Astrocyte of the spinal cord (primary cell): ENCODE data around the gene MTCL1.

ENCODE experiments used
- DNase-seq: peaks from one replicate; pipeline ENCODE4 v3.0.0; 2011; ENCODE audit warnings: low read depth, low spot score
- H3K4me3 ChIP-seq: 2 replicates; pipeline ENCODE4 v1.5.1; 2011; ENCODE audit warnings: low read depth, mild to moderate bottlenecking, low read length, moderate library complexity
- in situ Hi-C: cut with HindIII; loops from 2 replicates; pipeline ENCODE4 v1.10.0; 2017; ENCODE audit warnings: low sequenced_read_pairs
- TF ChIP-seq, protein P1 (sequence below): IDR thresholded peaks from 2 replicates; pipeline ENCODE4 v1.5.1; 2012; ENCODE audit warnings: low read depth, mild to moderate bottlenecking, low read length, inconsistent platforms

The MTCL1 gene

DNA sequence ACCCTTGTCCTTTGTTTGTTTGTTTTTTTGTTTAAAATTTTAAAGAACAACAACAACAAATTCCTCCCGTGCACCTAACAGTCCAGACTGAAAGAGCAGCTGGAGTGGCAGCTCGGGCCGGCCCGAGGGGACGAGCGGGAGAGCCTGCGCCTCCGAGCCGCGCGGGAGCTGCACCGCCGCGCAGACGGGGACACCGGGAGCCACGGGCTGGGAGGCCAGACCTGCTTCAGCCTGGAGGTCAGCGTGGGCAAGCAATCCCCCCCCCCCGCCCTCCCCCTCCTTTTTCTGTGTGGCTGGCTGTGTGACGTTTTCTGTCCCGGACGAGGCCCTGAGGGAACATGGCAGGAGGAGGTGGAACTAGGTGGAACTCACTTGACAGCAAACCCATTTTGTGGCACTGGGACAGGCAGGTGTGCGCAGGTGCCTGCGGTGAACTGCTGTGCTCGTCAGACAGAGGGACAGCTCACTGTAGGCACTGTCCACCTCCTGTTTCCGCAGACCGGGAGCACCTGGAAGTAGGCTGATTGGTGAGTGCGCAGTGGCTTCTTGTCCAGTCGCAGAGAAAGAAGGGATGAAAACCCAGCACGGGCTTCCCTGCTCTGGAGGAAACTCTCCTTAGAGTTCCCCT, 80.6 kb downstream of the MTCL1 start:
- H3K4me3 ChIP-seq, result no peak overlapping the region
- in situ Hi-C loops, result no loop called here
- TF ChIP-seq, protein P1, sequence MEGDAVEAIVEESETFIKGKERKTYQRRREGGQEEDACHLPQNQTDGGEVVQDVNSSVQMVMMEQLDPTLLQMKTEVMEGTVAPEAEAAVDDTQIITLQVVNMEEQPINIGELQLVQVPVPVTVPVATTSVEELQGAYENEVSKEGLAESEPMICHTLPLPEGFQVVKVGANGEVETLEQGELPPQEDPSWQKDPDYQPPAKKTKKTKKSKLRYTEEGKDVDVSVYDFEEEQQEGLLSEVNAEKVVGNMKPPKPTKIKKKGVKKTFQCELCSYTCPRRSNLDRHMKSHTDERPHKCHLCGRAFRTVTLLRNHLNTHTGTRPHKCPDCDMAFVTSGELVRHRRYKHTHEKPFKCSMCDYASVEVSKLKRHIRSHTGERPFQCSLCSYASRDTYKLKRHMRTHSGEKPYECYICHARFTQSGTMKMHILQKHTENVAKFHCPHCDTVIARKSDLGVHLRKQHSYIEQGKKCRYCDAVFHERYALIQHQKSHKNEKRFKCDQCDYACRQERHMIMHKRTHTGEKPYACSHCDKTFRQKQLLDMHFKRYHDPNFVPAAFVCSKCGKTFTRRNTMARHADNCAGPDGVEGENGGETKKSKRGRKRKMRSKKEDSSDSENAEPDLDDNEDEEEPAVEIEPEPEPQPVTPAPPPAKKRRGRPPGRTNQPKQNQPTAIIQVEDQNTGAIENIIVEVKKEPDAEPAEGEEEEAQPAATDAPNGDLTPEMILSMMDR, result no peak
- DNase-seq, result no peak

DNA sequence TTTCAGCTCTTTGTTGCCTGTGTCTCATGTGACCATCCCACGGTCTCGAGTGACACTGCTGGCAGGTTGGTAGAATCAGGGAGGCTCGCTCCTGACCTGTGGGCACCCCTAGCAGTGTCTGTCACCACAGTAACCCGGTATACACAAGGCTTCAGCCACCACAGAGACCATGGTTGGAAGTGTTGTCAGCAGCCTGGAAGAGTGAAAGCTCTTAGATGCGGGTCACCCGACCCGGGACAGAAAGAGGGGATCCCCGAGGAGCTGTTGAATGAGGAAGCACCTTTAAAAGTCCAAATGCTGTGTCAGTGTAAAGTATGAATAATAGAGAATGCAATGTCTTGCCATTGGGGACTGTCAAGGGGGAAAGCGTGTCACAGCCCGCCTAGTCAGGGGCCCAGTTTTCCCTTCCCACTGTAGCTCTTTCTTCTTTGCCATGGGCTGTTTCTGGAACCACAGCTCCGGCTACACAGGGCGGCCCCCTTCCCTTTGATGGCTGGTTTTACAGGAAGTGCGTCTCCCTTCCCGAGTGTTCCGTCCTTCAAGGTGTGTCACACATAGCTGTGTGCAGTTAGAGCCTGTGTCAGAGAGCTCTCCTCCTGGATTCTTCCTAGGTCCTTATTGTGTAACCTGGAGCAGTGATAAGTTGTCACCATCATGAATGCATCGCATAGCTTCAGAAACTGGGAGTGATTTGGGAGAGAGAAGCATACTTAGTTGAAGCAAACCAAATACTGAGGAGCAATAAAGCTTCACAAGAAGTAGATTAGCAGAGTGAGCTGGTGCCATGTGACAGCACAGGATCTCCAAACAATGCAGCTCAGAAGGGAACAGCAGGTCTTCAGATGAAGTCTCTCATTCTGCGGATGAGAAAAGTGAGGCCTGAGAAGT, 81.4 kb downstream of the MTCL1 start:
- in situ Hi-C loops, result no loop called here
- DNase-seq, result no peak
- TF ChIP-seq, protein P1, result no peak
- no peak overlapping the region for H3K4me3 ChIP-seq

DNA sequence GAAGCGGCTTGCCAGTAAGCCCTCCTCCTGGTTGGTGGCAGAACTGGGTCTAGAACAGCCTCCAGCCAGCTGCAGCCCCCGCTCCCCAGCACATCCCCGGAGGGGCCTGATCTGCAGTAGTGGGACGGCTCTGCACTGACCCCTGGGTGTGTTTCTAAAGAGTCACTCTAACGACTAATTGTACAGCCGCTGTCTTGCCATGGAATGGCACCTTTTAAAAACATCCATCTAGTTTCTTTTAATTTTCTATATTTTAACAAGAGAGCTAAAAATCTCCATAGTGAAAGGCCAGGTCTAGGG, 82.0 kb downstream of the MTCL1 start:
- DNase-seq, result no peak
- in situ Hi-C loops, result no loop called here
- TF ChIP-seq, protein P1, result no peak
- no peak overlapping the region for H3K4me3 ChIP-seq

DNA sequence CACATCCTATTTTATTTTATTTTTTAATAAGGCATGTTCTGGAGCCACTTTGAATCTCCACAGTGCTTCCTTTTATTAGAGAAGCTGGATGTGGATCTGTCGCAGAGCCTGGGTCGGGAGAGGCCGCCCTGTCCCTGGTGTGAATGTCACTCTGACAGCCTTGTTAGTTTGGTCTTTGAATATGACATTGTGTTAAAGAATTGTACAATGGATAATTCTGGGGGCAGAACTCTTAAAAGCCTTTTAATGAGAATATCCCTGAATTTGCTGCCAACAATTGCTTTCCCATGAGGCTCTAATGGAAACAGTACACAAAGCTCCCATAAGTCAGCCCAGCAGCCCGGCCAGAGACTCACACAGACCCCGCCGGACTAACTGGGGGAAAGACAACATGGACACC, 82.4 kb downstream of the MTCL1 start:
- TF ChIP-seq, protein P1, result no peak
- in situ Hi-C loops, result no loop called here

DNA sequence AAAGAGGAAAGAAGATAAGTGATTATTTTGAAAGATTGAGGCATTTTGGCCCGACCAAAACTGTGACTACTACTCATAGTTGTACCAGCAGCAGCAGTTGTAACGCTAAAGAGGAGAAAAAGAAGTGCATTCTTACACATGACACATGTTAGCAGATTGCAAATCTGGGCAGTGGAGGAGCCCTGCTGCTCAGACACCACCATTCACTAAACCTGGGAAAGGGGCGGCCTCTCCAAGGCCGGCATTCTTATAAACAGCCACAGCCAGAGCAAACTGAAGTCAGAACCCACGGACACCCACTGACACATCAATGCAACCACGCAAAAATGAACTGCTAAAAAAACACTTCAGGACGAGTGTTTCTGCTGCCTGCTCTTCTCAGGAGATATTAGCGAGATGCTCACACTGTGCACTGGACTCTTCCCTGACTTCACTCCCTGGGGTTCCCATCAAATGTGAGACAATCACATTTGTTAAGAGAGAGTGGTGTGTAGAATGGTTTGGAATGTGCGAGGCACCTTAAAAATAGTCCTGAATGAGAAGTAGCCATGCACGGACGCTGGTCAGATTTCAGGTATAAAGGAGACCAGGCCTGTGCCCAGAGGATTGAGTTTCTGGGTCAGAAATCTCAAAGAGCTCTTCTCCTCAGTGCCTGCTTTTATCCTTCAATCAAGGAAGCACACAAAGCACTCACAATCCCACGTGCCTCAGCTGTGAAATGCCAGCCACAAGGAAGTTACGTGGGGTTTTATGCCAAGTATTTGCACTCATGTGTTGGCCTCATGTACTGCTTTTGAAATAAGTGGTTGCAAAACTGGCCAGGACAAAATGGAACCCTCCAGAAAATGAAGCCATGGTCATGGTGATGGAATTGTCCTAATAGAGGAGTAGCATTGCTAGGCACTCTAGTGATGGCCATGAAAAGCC, 83.4 kb downstream of the MTCL1 start:
- H3K4me3 ChIP-seq, result no peak overlapping the region
- in situ Hi-C loops, result no loop called here
- TF ChIP-seq, protein P1, result no peak
- DNase-seq, result peak; percentile 61

More for the DNA sequence above, 82.4 kb downstream of the MTCL1 start:
- no peak for DNase-seq
- H3K4me3 ChIP-seq, result no peak overlapping the region

DNA sequence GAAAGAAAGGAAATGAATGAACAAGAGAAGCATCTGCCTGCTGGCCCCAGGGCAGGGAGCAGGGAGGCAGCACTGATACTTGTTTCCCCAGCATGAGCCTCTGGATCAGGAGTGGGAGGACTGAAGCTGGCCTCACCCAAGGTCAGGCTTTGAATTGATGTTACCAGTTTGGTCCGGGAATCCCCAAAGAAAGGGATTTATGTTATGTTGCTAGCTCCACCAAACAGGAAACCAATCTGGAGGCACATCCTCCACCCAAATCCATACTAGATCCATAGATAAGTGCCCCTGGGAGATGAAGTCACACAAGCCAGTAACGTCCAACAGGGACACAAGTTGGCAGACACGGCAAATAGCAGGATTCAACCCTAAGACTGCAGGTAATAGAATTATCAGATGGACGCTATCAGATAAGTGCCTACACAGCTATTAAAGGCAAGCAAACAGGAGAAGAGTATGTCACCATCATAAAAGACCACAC, 85.9 kb downstream of the MTCL1 start:
- H3K4me3 ChIP-seq, result no peak overlapping the region
- DNase-seq, result no peak
- TF ChIP-seq, protein P1, result no peak
- in situ Hi-C loops, result no loop called here
